GM19467 (cell line): ENCODE data around the gene STOX2.

Experiments used
- ATAC-seq: cut with Tn5 transposase; IDR thresholded peaks from one replicate; pipeline ENCODE4 v1.9.1; 2021; ENCODE audit warnings: mild to moderate bottlenecking, moderate library complexity; ENCODE audit not compliant: unreplicated experiment

The STOX2 gene

DNA sequence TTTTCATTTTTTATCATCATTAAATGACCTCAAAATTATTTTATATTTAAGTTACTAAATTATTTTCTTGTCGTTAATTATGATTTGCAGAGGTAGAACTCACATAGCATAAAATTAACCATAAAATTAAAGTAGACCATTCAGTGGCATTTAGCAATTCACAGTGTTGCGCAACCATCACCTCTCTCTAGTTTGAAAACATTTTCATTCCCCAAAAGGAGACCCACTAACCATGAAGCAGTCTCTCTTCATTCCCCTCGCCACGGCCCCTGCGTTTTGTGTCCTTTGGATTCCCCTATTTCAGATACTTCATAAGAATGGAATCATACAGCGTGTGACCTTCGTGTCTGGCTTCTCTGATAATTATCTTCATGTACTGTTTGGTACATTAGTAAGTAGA, 157.7 kb downstream of the STOX2 start:
- ATAC-seq, result no peak

DNA sequence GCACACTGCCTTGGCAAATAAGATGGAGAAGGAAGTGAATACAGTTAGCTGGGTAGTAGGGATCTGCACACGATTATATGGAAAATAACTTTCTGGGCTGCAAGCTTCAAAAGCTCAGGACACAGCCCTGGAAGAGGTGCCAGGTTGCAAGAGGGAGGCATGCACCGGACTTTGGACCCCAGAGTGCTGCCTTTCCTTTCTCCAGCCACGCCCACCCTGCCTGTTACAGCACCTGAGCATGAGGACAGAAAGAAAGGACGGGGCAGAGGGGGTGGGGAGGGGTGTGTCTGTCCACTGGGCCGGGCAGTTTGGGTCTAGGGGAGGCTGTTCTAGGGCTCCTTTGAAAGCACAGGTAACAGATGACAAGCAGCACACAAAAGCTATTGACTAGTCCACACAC, 159.8 kb downstream of the STOX2 start:
- ATAC-seq, result no peak

DNA sequence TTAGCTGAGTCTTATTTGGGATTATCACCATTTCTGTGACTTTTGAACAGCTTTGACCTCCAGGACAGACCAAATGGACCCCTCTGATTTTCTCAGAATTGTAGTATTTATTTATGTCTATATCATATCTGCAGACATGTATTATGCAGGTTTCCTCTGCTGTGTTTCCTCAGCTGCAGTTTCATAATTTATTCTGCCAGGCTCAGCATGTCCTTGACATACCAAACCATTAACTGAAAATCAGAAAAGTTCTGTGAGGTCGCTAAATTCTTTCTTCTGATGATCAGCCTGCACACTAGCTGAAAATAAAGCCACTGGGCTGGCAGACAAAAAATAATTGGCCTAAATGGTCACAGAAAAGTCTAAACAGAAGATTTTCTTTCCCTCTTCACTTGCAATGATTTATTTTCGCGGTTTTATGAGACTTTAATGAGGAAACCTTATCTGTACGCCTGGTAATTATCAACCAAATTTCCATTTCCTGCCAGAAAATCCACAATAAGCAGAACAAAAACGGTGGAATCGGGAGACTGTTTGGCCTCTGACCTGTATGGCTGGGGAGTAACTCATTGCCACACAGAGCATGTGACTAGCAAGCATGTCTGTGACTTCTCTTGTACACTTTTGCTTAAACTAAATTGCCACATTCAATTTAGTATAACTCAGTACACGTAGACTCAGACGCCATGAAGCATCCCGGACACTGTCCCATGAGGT, 161.6 kb downstream of the STOX2 start:
- no peak for ATAC-seq

DNA sequence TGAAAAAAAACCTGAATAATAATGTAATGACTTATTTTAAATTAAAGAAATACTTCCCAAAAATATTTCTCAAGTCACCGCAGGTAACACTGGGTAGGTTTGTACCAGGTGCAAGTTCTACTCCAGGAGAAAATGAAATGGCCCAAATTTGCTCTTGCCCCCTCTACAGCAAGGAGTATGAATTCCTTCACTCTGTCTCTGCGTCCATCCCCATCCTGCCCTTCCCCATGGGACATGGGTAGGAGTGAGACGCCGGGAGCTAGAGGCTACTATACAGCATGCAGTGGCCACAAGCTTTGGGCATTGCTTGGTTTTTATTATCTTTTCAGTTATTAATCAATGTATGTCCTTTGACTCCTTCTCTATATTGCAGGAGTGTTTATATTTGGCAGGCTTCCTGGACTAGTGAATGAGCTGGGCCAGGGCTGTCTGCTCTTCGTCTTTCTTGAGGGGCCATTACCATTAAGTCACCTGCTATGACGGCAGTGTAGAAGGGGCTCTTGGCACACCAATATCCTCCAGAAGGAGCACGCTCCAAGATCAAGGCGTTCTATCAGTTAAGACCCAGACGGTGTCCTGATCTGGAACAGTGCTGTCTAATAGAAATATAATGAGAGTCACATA, 162.9 kb downstream of the STOX2 start:
- ATAC-seq, result no peak
